ENCODE measurements around the gene FMN1.
"Not testable (repeated sequence)": the region's sequence is repeated elsewhere in the genome, so short reads cannot be mapped to it uniquely, and the experiment has no call there.

The FMN1 gene

GRCh38 chr15:32977506-32977905, 217.0 kb downstream of the FMN1 start:
- DNase-seq (ENCODE audit: low read depth) = no peak

DNA sequence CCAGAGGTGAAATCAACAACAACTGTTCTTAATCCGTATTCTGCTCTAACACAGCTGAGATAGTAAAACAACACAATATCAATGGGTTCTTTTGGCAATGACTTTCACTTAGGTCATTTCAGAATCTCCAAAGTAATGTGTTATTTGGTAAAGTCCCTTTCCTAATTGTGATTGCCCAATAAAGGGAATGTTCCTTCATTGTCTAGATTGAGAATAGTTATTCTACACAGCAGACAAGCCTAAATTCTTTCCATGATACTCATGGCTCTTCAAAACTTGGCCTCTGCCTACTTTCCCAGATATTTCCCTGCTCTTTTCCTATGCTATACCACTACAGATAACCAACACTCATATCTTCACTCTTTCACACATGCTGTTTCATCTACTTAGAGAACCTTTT, 219.8 kb downstream of the FMN1 start:
- DNase-seq (ENCODE audit: low read depth) = no peak

DNA sequence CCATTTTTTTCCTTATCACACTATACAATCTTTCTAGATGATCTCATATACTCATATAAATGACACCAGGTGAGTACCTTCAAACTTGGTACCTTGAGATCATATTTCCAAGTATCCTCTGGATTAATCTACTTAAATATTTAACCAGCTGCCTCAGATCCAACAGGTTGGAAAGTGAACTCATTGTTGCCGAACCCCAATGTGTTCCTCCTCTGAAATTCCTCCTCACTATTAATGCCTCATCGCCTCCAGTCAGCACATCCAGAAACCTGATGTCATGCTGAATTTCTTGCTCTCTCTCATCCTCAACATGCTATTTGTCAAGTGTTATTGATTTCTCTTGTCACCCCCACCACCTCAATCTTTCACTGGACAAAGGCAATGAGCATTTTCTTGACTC, 221.8 kb downstream of the FMN1 start:
- no peak for DNase-seq (ENCODE audit: low read depth)

DNA sequence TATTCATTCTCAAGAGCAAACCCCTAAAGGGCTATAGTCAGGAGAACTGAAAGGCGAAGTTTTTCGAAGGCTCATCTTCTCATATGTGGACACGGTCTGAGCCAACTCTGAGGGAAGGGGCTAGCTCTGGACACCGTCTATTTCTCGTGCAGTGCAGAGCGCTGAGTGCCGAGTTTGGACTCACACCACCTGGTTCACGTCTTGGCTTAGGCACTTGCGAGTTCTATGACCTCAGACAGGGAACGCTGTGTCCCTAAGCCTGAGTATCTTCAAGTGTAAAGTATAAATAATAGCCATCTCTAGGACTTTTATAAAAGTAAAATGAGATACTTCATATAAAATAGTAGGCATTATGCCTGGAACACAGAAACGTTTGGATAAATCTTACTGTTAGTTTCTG, 223.7 kb downstream of the FMN1 start:
- DNase-seq (ENCODE audit: low read depth) = no peak

DNA sequence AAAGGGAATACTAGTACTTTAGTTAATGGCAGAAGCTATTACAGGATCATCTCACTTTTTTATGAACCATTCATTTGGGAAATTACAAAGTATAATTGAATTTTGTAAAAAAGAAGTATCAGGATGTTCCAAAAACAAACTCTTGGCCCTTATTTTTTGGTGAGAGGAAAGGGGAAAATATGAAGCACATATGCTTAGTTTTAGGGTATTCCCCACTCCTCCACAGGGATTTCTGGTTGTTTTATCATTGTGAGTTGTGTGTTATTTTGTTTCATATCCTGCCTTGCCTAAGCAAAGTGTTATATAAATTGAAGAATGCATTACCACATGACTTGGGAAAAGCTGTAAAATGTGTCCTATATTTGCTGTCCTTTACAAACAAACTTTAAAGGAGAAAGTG, 227.0 kb downstream of the FMN1 start:
- no peak for DNase-seq (ENCODE audit: low read depth)

DNA sequence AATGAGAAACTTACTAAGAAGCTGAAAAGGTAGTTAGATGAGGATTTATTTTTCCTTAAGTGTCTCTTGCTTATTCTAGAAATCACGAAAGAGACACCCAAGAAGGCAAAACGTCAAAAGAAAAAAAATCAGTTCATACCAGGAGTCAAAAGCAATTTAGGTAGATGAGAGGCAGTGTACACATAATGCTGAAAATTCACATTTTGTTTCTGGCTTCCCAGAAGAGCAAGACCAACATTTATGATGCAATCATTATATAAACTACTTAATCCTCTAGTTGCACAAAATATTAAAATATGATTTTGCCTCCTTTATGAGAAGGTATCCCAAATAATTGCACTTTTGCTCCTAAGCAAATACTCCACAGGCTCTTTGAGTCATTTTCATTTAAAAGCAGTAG, 228.0 kb downstream of the FMN1 start:
- no peak for DNase-seq (ENCODE audit: low read depth)

GRCh38 chr15:32965897-32966296, 228.6 kb downstream of the FMN1 start:
- no peak for DNase-seq (ENCODE audit: low read depth)

- DNase-seq (ENCODE audit: low read depth) = no peak
These were observed 235.4 kb downstream of the FMN1 start for GRCh38 chr15:32959077-32959476.

- DNase-seq (ENCODE audit: low read depth) = no peak
These were observed 237.3 kb downstream of the FMN1 start for GRCh38 chr15:32957219-32957618.

- DNase-seq (ENCODE audit: low read depth) = no peak
These were observed 237.8 kb downstream of the FMN1 start for GRCh38 chr15:32956711-32957110.

- no peak for DNase-seq (ENCODE audit: low read depth)
These were observed 238.5 kb downstream of the FMN1 start for GRCh38 chr15:32956006-32956405.

DNA sequence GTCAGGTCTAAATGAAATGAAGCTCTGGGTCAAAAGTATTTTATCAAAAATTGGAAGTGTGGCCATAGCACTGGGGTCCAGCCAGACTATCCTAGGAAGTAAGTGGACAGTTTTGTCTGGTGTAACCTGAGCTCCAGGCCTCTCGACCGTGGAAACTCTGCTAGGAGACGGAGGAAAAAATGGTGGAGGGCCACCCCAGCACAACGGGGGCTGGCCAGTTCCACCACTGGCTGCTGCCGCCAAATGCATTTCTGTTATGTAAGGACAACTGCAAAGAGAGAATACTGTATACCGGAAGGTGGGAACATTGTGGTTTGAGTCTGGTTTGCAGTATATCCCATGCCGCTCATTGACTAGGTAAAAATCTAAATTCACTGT, 241.0 kb downstream of the FMN1 start:
- no peak for DNase-seq (ENCODE audit: low read depth)

GRCh38 chr15:32952901-32953532, 241.5 kb downstream of the FMN1 start:
- DNase-seq (ENCODE audit: low read depth) = no peak

- no peak for DNase-seq (ENCODE audit: low read depth)
These were observed 242.6 kb downstream of the FMN1 start for GRCh38 chr15:32951736-32952464.

DNA sequence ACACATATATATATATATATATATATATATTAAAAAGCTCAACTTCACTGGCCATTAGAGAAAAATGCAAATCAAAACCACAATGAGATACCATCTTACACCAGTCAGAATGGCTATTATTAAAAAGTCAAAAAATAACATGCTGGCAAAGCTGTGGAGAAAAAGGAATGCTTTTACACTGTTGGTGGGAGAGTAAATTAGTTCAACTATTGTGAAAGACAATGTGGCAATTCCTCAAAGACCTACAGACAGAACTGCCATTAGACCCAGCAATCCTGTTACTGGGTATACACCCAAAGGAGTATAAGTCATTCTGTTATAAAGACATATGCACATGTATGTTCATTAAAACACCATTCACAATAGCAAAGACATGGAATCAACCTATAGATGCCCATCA, 244.5 kb downstream of the FMN1 start:
- DNase-seq (ENCODE audit: low read depth) = not testable (repeated sequence)

GRCh38 chr15:32946210-32946609, 248.3 kb downstream of the FMN1 start:
- DNase-seq (ENCODE audit: low read depth) = no peak

GRCh38 chr15:32944431-32944830, 250.1 kb downstream of the FMN1 start:
- no peak for DNase-seq (ENCODE audit: low read depth)

DNA sequence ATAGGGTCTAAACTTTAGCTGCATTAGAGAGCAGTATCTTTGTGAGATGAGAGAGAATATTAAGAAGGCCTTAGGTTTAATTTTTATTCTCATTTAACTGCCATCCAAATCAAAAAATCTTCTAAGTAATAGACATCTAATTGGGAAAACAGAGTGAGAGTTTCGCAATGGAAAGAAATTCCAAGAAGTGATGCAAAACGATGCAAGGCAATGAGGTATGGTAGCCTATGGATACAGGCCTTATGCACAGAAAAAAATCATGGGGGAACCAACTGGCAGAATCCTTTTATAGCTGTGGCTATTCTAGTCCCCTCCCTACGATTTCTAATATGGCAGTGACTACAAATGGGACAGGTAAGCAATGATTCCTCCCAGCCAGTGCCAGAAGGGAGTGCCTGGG, 250.8 kb downstream of the FMN1 start:
- DNase-seq (ENCODE audit: low read depth) = no peak

- DNase-seq (ENCODE audit: low read depth) = no peak
These were observed 252.1 kb downstream of the FMN1 start for GRCh38 chr15:32942401-32942841.

- no peak for DNase-seq (ENCODE audit: low read depth)
These were observed 252.7 kb downstream of the FMN1 start for GRCh38 chr15:32941823-32942222.

GRCh38 chr15:32936976-32937375, 257.5 kb downstream of the FMN1 start:
- DNase-seq (ENCODE audit: low read depth) = no peak

GRCh38 chr15:32936283-32936918, 258.1 kb downstream of the FMN1 start:
- DNase-seq (ENCODE audit: low read depth) = no peak

- DNase-seq (ENCODE audit: low read depth) = no peak
These were observed 259.4 kb downstream of the FMN1 start for GRCh38 chr15:32935139-32935538.

GRCh38 chr15:32933236-32933635, 261.3 kb downstream of the FMN1 start:
- no peak for DNase-seq (ENCODE audit: low read depth)

All from T-helper 22 cell (primary cell).